HG03135 (cell line): ENCODE data around the gene PHKB.
"Not testable (repeated sequence)": the region's sequence is repeated elsewhere in the genome, so short reads cannot be mapped to it uniquely, and the experiment has no call there.

Experiments used
- ATAC-seq: cut with Tn5 transposase; IDR thresholded peaks from one replicate; pipeline ENCODE4 v1.9.1; 2021; ENCODE audit warnings: mild to moderate bottlenecking, moderate library complexity; ENCODE audit not compliant: unreplicated experiment

The PHKB gene

DNA sequence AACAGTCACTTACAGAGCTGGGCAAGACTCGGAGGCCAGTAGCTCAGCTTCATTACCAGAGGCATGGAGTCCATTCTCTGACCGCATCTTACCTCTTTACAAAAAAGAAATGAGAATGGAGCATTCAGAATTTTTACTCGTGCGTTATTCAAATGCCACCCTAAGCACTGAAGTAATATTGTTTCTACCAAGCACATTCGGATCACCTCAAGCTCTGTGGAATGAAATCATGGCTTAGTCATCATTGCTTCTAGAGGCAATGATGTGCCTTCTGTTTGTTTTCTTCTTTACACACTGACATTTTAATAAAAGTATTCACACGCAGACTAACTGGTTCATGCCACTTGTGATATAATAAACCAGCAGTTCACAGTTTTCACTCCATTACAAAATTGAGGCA, 206.8 kb downstream of the PHKB start:
- no peak for ATAC-seq

DNA sequence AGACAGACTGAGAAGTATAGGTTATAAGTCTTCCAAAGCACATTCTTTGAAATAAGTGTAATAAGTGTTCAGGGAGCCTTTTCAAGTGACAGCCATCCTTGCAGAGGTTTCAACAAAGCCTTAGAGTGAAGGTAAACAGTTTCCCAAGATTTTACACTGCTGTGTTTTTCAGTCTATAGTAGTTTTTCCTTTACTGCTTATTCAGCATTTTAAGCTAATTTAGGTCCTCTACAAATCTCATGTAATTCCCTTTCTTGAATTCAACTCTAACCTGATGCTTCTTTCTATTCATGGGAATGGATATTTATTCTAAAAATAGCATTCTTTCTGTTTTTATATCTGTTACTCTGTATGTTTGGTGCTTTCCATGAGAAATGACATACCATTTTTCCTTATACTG, 211.3 kb downstream of the PHKB start:
- no peak for ATAC-seq

- ATAC-seq, result no peak
These were observed 215.6 kb downstream of the PHKB start for GRCh38 chr16:47676635-47677177.

DNA sequence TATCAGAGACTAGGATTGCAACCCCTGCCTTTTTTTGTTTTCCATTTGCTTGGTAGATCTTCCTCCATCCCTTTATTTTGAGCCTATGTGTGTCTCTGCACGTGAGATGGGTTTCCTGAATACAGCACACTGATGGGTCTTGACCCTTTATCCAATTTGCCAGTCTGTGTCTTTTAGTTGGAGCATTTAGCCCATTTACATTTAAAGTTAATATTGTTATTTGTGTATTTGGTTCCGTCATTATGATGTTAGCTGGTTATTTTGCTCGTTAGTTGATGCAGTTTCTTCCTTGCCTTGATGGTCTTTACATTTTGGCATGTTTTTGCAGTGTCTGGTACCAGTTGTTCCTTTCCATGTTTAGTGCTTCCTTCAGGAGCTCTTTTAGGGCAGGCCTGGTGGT, 220.4 kb downstream of the PHKB start:
- ATAC-seq, result not testable (repeated sequence)

DNA sequence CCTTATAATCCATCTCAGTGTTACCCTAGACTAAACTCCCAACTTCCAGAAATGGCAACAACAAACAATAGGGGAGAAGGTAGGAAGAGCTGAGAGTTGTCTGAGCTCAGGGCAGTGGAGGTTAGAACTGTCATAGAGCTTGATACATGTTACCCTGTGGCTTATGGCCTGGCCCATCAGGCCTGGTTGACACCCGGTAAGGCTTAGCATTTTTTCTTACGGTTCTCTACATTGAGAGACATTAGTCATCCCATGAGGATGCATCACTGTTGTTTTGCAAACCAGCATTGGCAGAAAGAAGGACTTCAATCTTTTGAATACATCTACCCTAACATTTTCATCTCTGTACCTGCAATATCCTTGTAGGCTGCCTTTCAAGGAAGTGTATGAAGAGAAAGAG, 226.6 kb downstream of the PHKB start:
- ATAC-seq, result no peak

GRCh38 chr16:47693226-47693625, 232.1 kb downstream of the PHKB start:
- no peak for ATAC-seq

DNA sequence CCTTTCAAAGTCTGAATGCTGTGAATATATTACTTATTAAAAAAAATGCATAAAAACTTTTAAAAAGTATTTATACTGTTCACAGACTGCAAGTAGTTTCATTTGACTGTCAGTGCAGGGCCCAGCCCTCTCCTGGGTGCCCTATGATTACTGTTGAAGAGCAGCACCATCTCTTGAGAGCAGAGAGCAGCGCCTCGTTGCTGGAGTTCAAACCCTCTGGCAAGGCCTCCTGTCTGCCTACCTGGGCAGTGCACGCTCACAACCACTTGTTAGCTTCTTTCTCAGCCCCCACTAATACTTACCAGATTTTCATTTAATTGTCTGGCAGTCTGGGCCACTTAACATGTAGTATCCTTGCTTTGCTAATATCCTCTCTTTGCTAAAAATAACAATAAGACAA, 233.4 kb downstream of the PHKB start:
- ATAC-seq, result no peak

GRCh38 chr16:47695756-47696155, 234.6 kb downstream of the PHKB start:
- ATAC-seq, result no peak

GRCh38 chr16:47697826-47698225, 236.7 kb downstream of the PHKB start:
- no peak for ATAC-seq

- ATAC-seq, result no peak
These were observed 238.0 kb downstream of the PHKB start for GRCh38 chr16:47699106-47699505.

DNA sequence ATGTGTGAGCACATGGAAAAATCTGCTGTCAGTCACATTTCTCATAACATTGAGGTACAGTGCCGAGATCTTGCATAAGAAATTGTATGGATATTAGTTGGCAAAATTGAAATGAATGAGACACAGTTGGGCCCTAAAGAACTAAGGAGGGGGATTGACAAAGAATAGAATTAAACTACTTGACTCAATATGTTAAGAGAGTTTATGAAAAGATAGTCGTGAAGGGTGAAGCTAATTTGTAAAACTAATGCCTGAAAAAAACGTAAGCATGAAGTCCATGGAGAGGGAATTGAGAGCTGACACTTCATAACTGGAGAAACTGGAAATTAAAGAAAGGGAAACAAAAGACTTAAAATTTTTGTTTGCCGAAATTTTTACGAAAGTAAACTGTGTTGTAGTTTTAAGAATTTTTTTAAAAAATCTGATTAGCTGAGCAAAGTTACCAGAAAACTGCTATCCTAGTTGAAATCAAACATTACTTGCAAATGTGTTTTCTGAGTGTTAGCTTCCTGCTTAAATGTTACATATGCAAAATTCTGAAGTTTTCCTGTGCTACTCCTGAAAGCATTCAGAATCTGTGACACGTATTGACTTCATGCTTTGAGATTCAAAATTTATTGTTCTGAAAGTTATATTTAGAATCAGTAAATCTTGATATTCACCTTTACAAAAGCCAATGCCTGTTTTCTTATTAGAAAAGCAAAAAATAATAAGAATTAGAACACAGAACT, 239.9 kb downstream of the PHKB start:
- ATAC-seq, result no peak

- no peak for ATAC-seq
These were observed 244.1 kb downstream of the PHKB start for GRCh38 chr16:47705266-47705665.

DNA sequence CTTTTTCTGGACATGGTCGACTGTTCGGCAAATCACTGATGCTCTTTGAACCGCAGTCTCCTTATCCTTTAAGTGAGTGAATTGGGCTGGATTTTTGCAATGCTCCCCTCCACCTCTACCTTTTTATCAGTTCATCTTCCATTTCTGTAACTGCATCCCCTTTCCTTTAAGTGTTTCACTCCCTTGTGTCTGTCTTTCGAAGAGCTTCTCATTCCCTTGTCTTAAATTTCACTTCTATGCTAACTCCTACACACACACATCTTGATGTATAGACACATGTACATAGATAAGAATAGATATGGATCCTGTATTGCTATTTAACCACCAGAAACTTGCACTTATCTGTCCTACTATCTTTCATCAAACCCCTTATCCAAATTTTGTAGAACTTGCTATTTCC, 250.7 kb downstream of the PHKB start:
- no peak for ATAC-seq

GRCh38 chr16:47712276-47713224, 251.4 kb downstream of the PHKB start:
- no peak for ATAC-seq

GRCh38 chr16:47713225-47713595, 252.1 kb downstream of the PHKB start:
- peak; percentile 60 for ATAC-seq

- no peak for ATAC-seq
These were observed 254.4 kb downstream of the PHKB start for GRCh38 chr16:47715442-47716083.

DNA sequence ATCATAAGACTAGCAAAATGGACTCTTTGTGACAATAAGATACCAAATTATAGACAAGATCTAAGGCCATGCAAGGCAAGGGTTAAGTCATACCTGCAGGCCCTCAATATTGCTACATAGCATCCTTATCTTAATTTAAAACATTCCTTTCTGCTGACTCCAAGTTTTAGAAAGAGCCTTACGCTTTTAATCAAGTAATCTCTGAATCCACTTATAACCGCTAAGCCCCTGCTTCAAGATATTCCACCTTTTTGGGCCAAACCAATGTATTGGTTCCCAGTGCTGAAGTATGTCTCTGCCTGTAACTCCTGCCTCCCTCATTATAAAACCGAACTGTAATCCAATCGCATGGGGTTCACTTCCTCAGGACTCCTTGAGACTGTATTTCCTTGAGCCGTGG, 255.4 kb downstream of the PHKB start:
- ATAC-seq, result no peak

GRCh38 chr16:47719713-47720112, 258.6 kb downstream of the PHKB start:
- no peak for ATAC-seq

GRCh38 chr16:47721006-47721637, 260.0 kb downstream of the PHKB start:
- no peak for ATAC-seq

GRCh38 chr16:47722046-47722445, 260.9 kb downstream of the PHKB start:
- no peak for ATAC-seq
